Keratinocyte (primary cell): Measurements from ENCODE around the gene TEKT3.

ENCODE experiments used
- CTCF ChIP-seq, 3 experiments: IDR thresholded peaks in 1 of 3; conservative IDR thresholded peaks in 1 of 3; optimal IDR thresholded peaks in 1 of 3; 2 replicates in 2 of 3; 3 replicates in 1 of 3; pipeline versions ENCODE3 to v1.5.1; 2011; ENCODE audit warnings: low read length in 3 of 3, mild to moderate bottlenecking in 3 of 3, moderate library complexity in 2 of 3, control low read depth in 1 of 3, inconsistent platforms in 1 of 3; ENCODE audit not compliant: insufficient read depth in 2 of 3; ENCODE audit errors: extremely low read depth in 1 of 3
- EZH2 ChIP-seq: IDR thresholded peaks from one replicate; pipeline ENCODE4 v1.6.1; 2012; ENCODE audit warnings: inconsistent platforms, mild to moderate bottlenecking, low read length, moderate library complexity

GRCh38 chr17:15291674-15292361, 49.6 kb downstream of the TEKT3 start:
- no peak for TF ChIP-seq EZH2
- no peak for TF ChIP-seq CTCF (optimal IDR thresholded peaks at IDR 0.05 in 1 of 3, IDR thresholded peaks at IDR 0.05 in 1 of 3, conservative IDR thresholded peaks at IDR 0.05 in 1 of 3; ENCODE audit: extremely low read depth in 1 of 3, insufficient read depth in 2 of 3, low read length in 3 of 3)
